T follicular helper cell (primary cell): ENCODE data around the gene EBF3.

ENCODE experiments used
- DNase-seq: peaks from one replicate; pipeline ENCODE4 v3.0.0-alpha.2; 2020; ENCODE audit warnings: low read depth

Gene EBF3

GRCh38 chr10:129911451-129912165 is 52.5 kb downstream of the EBF3 start:
- DNase-seq, result no peak

- DNase-seq, result no peak
These were observed 53.2 kb downstream of the EBF3 start for GRCh38 chr10:129910861-129911260.

GRCh38 chr10:129909531-129910256 is 54.4 kb downstream of the EBF3 start:
- no peak for DNase-seq

GRCh38 chr10:129909080-129909479 is 55.0 kb downstream of the EBF3 start:
- DNase-seq, result no peak

GRCh38 chr10:129908406-129908805 is 55.7 kb downstream of the EBF3 start:
- DNase-seq, result no peak

- DNase-seq, result no peak
These were observed 58.5 kb downstream of the EBF3 start for GRCh38 chr10:129905553-129905952.

- DNase-seq, result no peak
These were observed 59.8 kb downstream of the EBF3 start for GRCh38 chr10:129904323-129904722.

GRCh38 chr10:129901389-129902006 is 62.6 kb downstream of the EBF3 start:
- DNase-seq, result no peak

GRCh38 chr10:129900825-129901224 is 63.2 kb downstream of the EBF3 start:
- DNase-seq, result no peak

- no peak for DNase-seq
These were observed 64.6 kb downstream of the EBF3 start for GRCh38 chr10:129899276-129900130.

GRCh38 chr10:129898706-129899268 is 65.3 kb downstream of the EBF3 start:
- no peak for DNase-seq

- DNase-seq, result no peak
These were observed 66.0 kb downstream of the EBF3 start for GRCh38 chr10:129897871-129898626.

- DNase-seq, result no peak
These were observed 67.2 kb downstream of the EBF3 start for GRCh38 chr10:129896860-129897200.

GRCh38 chr10:129896136-129896859 is 67.8 kb downstream of the EBF3 start:
- no peak for DNase-seq

- no peak for DNase-seq
These were observed 68.3 kb downstream of the EBF3 start for GRCh38 chr10:129895811-129896135.

- no peak for DNase-seq
These were observed 69.4 kb downstream of the EBF3 start for GRCh38 chr10:129894698-129895097.

- no peak for DNase-seq
These were observed 70.7 kb downstream of the EBF3 start for GRCh38 chr10:129893104-129894089.

GRCh38 chr10:129892548-129893052 is 71.5 kb downstream of the EBF3 start:
- no peak for DNase-seq

- no peak for DNase-seq
These were observed 72.3 kb downstream of the EBF3 start for GRCh38 chr10:129891806-129892205.
